Activated CD4-positive, alpha-beta T cell treated with anti-CD3 and anti-CD28 coated beads, Interleukin-10, Interleukin-2, amounts not matched to agents 100 ng/mL and 50 ng/mL, durations not matched to agents 16 hours and 8 hours (primary cell): ENCODE data around the gene GPX4.
A peak's percentile ranks its signal among the peaks of the same experiment; 100 is the strongest.
"Not testable (repeated sequence)": the region's sequence is repeated elsewhere in the genome, so short reads cannot be mapped to it uniquely, and the experiment has no call there.

Source experiments
- DNase-seq: peaks from one replicate; pipeline ENCODE4 v3.0.0-alpha.2; 2020

Gene GPX4

DNA sequence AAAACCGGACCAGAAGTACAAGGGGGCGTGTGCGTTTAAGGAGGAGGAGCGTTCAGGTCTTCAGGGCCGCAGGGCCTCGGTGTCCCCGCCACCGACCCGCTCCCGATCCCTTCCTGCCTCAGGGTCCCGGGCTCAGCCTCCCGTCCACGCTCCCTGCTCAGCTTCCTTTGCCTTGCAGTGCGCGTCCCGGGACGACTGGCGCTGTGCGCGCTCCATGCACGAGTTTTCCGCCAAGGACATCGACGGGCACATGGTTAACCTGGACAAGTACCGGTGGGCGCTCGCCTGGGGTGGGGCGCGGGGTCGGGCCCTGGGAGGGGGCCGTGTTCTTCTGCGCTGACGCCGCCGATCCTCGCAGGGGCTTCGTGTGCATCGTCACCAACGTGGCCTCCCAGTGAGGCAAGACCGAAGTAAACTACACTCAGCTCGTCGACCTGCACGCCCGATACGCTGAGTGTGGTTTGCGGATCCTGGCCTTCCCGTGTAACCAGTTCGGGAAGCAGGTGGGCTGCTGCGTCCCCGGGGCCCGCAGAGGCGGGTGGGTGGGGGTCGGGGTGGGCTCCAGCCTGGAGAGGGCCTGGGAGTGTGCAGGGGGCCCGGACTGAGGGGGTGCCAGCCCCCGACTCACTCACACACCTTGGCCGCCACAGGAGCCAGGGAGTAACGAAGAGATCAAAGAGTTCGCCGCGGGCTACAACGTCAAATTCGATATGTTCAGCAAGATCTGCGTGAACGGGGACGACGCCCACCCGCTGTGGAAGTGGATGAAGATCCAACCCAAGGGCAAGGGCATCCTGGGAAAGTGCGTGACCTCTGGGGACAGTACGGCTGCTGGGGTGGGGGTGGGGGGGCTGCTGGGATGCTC is 1.4 kb downstream of the GPX4 start:
- no peak for DNase-seq

DNA sequence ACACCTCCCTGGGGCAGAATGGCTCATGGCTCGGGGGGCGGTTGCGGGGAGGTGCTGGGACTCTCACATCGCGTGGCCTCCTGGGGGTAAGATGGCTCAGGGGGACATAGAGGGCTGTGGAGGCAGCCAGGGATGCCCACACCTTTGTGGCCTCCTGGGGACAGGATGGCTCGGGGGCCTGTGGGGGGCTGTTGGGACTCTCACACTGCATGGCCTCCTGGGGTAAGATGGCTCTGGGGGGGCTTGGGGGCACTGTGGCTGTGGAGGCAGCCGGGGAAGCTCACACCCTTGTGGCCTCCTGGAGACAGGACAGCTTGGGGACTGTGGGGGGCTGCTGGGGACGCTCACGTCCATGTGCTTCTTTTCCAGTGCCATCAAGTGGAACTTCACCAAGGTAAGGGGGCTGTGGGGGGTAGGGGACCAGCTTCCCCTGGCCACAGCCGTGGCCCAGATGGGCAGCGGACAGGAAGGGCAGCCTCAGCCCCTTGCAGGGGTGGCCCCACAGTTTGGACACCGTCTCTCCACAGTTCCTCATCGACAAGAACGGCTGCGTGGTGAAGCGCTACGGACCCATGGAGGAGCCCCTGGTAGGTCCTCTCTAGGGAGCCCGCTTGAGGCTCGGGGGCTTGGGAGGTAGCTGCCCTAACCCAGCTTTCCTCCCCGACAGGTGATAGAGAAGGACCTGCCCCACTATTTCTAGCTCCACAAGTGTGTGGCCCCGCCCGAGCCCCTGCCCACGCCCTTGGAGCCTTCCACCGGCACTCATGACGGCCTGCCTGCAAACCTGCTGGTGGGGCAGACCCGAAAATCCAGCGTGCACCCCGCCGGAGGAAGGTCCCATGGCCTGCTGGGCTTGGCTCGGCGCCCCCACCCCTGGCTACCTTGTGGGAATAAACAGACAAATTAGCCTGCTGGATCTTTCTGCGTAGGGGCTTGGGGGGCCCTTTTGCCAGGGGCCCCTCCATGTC is 2.4 kb downstream of the GPX4 start:
- DNase-seq, result no peak

DNA sequence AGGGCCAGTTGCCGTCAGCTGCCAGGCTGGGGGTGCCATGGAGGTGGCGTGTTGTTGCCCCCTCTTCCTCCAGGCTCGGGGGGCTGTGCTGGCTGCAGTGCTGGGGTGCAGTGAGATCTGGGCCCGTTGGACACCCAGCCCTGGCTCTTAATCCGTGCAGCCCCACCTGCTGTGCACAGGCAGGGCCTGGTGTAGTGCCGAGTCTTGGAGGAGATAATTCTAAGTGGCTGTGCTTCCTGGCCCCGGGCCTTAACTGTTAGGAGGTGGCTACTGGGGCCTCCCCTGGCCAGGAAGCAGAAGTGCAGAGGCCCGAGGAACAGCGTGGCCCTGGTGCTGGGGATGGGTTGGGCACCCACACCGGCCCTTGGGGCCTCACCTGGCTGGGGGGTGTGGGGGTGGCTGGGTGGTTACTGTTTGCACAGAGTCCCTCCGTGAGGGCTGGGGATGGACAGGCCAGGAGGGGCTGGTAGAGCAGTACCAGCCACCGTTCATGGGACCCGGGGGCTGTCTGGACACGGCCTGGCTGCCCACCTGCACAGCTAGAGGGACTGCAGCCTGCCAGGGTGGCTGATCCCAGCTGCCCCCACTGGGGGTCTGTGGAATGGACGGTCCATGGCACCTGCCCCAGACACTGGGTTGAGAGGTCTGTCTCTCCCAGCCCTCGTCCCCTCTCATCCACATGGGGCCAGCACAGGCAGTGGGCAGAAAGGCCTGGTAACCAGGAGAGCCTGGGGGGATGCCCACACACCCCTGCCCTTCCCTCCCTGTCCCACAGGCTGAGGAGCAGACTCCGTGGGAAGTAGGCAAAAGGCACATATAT is 3.3 kb downstream of the GPX4 start:
- DNase-seq, result no peak

DNA sequence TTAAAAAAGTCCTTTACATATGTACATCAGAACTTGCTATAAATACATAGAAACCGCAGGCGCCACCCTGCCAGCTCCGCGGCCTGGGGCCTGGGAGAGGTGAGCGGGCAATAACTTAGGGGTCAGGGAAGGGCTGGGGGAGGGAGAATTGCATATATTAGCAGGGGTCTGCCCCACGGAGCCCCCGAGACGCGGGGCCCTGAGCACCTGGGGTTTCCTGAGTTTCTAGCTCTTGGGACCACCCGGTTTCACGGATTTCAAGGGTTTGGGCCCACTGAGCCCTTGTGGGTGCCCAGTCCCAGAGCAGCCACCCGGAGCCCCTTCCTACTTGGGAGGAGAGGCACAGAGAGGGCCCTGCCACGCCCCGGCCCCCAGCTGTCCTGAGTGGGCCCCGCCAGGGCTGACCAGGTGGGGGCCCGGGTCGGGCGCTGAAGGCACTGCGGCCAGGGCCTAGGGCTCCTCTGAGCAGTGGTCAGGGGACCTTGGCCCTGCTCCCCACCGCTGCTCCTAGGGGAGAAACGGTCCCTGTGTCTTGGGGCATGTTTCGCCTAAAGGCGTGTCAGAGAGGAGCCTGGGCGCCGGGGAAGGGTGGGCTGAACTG is 4.0 kb downstream of the GPX4 start:
- no peak for DNase-seq

DNA sequence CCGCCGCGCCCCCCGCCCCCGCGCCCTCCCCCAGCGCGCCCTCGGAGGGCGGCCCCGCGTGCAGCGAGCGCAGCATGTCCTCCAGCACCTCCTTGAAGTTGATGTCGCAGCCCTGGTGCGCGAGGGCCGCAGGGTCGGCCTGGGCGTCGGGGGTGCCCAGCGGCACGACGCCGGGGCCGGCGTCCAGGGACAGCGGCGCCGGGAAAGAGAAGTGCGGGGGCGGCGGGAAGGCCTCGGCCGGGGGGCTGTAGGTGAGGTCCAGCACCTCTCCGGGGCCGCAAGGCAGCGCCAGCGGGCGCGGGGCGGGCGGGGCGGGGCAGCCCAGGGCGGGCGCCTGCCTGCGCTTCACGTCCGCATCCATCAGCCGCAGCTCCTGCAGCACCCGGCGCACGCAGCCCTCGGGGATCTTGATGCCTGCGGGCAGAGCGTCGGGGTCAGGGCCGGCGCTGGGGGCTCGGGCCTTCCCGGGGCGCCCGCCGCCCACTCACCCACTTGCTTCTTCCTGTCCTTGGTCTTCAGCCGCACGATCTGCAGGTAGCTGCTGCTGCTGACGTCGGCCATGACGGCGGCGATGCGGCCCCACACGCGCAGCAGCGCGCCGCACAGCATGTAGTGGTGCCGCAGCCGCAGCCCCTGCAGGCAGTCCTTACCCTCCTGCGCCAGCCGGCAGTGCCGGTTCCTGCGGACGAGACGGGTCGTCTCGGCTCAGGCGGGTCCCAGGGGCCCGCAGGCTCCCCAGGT is 4.7 kb downstream of the GPX4 start:
- DNase-seq, result no peak

DNA sequence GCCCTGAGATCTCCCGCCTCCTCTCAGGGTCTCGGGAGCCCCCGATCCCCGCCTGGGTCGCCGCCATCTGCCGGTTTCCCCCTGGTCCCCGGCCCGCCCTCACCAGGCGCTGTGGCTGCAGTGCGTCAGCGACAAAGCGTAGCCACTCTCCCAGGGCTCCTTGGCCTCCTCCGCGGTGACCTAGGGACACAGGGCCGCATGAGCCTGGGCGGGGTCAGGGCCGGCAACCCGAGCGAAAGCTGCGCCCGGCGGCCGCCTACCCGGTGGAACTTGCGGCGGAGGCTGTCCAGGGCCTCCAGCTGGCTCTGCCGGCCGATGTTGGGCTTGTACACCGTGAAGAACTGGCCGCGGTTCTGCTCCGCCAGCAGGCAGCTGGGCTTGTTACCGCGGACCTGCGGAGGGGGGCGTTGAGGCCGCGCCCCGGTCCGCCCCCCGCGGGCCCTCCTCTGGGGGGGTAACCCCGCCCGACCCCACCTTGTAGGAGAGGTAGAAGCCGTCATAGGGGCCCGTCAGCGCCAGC is 5.3 kb downstream of the GPX4 start:
- no peak for DNase-seq

DNA sequence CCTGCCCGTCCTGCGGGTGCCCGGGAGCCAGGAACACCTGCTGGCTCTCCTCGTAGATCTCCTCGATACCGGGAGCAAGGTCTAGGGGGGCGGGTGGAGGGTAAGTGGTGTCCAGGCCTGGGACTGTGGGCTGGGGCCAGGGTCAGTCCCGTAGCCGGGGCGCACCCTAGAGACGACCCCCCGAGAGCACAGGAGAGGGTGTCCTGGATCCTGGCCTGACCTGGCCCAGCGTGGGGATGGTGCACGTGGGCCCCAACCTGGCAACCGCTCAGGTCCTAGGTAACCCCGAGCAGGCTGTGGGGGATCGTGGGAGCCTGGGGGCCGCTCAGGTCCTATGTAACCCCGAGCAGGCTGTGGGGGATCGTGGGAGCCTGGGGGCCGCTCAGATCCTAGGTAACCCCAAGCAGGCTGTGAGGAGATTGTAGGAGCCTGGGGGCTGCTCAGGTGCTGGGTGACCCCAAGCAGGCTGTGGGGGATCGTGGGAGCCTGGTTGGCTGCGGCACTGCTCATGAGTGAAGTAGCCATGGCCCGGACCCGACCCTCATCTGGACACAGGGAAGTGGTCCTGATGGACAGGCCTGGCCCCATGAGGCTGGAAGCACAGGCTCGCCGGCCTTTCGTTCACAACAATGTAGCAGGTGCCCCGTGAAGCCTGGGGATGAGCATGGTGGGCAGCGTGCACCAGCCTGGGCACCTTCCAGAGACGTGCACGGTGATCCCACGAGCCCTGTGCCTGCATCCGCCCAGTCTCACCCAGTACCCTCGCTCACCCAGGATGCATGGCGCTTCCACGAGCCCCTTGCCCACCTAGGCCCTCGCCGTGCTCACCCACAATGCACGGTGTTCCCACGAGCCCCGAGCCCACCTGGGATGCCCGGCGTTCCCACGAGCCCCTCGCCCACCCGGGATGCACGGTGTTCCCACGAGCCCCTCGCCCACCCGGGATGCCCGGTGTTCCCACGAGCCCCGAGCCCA is 6.2 kb downstream of the GPX4 start:
- no peak for DNase-seq

DNA sequence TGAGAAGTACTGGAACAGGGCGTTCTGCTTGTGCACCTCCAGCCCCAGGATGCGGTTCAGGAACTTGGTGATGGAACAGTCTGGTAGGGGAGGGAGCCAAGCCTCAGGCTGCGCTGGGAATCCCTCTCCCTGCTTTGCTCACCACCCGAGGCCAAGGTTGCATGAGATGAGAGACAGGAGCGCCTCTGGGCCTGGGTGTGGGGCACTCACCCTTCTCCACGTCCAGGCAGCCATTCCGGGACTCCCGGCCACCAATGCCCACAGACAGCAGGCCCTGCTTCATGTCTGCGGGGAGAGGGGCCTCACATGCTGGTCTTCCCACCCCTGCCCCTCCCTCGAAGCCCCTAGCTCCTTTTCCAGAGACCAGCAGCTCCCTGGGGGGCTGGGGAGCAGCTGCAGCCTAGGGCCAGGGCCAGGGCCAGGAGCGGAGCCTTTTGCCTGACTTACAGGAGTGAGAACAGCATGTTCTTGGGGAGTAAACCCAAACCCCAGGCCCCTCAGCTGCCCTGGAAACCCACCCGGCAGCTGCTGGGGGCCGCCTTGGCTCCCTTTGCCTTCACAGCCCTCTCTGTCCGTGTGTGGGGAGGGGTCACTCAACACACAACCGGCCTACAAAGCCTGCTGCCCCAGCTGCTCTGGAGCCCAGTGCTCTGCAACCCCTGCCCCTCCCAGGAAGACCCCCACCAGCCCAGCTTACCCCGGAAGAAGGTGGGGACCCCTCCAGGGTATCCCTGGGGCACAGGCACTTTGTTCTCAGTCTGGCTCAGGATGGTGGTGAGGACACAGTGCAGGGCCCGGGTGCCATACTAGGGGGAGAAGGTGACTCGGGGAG is 7.2 kb downstream of the GPX4 start:
- no peak for DNase-seq

DNA sequence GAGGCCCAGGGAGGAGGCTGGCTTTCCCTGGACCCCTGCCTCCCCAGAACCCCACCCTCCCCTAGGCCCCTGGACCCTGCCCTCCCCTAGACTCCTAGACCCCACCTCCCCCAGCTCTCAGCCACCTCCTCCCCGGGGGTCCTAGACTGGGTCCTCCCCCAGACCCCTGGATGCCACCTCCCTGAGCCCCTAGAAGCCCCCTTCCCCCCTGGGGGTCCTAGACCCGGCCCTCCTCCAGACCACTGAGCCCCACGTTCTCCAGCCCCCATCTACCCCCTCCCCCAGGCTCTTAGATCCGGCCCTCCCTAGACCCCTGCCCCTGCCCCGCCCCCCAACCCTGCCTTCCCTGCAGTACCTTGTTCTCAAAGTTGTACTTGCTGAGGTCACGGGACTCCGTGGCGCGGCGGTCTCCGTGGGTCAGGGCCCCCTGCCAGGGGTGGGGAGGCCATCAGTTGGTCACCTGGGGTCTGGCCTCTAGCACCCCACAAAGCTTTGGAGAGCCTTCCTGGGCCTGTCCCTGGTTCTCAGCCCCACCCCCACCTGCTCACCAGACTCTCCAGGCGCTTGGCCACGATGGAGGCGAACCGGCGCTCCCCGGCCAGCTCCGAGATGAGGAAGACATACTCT is 8.0 kb downstream of the GPX4 start:
- DNase-seq, result no peak

DNA sequence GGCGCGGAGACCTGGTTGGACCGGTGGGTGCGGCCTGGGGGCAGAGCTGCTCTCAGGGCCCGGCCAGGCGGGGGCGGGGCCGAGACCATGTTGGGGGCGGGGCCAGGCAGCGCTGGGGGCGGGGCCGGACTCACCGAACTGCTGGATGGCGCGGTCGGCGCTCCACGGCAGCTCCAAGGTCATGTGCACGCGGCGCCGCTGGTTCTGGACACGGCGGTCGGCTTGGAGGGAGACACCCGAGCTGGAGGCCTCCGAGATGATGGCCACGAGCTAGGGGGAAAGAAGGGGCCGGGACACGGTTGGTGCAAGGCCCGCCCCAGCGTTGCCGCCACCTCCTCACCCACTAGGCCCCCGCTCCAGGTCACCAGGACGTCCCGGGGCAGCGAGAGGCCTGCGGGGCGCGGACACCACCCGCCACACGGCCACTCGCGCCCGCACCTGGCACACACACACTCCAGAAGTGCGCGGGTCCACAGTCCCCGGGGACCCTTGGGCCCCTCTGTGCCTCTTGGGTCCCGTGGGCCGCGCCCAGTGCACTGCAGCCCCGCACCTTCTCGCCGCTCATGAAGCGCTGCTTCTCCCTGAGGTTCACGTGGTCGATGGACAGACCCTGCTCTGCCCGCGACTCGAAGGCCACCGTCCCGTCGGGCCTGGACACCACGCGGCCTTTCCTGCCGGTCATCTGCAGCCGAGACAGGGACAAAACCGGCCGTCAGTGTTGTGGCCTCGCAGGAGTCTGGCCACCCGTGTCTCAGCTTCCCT is 8.7 kb downstream of the GPX4 start:
- DNase-seq, result no peak

DNA sequence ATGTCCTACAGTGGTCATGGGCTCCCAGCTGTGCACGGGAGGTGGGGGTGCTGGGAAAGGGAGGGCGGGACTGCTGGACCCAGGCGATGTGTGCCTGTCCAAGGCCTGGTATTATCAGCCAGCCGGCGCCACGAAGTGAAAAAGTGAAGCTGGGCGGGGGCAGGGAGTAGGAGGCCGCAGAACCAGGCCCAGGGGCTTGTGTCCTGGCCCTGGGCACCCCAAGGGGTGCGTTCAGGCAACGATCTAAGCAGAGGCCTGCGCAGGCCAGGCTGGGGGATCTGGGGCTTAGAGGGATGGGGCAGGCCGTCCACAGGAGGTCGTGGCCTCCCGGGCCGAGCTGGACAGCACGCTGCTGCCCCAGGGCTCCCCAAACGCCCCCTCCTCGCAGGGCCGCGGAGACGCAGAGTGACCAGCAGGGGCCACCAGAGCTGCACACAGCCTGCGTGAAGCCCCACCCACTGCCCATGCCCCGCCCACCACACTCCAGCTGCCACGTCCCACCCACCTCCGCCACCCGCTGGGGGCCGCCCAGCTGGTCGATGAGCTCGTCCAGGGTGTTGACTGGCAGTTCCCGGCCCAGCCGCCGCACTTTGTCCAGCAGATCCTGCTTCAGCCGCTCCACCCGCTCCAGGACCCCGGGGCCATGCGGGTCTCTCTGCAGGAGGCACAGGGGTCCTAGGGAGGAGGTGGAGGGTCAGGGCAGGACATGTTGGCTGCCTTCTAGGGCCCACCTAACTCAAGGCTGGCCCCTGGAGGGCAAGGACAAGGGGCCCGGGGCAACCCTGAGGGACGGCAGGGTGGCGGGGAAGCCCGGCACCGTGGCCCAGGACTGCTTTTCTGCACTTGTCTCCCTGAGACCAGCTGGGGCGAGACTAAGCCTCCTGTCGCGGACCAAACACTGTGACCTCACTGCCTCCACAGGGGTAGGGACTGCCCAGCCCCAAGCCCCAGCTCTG is 9.5 kb downstream of the GPX4 start:
- peak; percentile 87 for DNase-seq

DNA sequence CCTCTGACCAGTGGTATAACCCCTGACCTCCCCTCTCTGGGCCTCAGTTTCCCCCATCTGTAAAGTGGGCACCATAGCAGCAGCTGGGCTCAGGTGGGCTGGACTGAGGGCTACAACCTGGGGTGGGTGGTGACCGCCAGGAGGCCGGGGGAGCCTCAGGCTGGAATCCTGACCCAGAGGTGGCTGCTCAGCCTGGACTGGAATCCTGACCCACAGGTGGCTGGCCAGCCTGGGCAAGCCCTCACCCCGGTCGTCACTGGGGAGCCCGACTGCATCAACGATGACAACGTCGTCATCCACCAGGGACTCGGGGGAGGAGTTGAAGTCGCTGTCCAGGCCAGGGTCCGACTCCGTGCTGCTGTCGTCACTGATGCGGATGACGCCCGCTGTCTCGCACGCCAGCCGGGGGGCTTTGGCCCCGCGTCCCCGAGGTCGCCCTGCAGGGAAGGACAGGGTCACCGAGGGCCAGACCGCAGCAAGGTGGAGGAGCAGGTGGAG is 10.2 kb downstream of the GPX4 start:
- no peak for DNase-seq

DNA sequence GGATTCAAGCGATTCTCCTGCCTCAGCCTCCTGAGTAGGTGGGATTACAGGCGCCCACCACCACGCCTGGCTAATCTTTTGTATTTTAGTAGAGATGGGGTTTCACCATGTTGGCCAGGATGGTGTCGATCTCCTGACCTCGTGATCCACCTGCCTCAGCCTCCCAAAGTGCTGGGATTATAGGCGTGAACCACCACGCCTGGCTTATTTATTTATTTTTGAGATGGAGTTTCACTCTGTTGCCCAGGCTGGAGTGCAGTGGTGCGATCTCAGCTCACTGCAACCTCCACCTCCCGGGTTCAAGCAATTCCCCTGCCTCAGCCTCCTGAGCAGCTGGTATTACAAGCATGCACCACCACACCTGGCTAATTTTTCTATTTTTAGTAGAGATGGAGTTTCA is 10.9 kb downstream of the GPX4 start:
- DNase-seq, result not testable (repeated sequence)

DNA sequence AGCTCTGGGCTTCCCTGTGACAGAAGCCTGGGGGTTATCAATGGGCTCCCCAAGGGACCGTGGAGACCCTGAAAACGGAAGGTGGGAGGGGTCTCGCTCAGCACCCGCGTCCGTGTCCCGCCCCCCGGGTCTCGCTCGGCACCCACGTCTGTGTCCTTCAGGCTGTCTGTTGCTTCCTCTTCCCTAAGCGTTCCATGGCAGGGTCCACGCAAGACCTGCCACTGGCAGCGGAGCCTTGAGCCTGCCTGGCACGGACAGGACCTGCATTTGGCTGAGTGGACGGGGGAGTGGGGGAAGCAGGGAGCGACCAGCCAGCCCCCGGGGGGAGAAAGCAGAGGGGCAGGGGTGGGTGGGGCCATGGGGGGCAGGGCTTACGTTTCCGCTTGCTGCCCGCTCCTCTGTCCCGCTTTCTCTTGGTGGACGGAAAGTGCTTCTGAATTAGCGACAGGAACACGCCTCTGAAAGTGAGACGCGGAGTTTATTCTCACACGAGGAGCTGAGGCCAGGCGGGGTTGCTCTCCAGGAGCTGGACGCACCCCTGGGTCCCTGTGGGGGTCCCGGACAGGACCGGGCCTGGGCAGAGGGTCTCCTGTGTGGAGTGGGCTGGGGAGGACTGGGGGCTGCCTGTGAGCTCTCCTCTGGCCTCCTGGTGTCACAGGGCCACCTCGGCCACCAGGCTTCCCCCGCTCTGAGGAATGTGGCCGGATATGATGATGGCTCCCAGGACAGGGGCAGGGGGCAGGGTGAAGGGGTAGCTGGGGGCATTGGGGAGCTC is 12.0 kb downstream of the GPX4 start:
- DNase-seq, result no peak

DNA sequence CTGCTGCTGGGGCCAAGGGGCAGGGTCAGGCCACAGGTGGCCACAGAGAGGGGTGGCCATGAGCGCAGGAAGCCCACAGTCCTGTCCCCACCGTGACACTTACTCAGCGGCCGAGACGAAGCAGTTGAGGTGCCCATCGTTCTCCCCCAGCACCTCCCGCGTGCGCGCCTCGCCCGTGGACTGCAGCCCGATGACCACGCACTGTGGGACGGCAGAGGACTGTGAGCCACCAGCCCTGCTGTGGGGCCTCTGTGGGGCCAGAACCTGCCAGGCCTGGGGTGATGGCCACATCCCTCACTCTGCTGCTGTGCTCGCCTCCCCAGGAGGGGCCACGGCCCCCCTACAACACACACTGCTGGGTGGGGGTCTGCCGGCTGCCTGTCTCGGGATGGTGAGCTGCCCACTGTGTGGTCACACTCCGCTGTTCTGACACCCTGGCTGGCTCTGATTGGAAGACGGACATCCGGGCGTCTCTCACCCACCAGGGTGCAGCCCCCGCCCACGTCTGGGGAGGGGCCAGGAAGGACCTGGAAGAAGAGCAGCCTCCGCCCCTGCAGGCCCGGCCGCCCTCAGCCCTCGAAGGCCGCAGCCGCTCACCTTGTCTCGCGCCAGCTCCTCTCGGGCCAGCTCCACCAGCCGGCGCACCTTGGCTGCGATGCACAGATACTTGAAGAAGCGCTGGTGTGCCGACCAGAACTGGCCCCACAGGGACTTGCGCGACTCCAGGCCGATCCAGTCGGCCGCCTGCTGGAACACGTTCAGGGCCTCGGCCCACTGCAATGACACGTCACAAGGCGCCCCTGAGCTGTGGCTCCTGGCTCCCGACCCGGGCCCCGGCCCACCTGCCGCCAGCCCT is 13.2 kb downstream of the GPX4 start:
- no peak for DNase-seq
